Subcutaneous abdominal adipose tissue (tissue), 5 donors: ENCODE measurements around the gene SMCP.

Experiments
- H3K27ac ChIP-seq: one replicate; pipeline ENCODE4 v1.7.0; 2013; ENCODE audit warnings: low read depth, mild to moderate bottlenecking, inconsistent platforms, low read length, moderate library complexity
- H3K27me3 ChIP-seq, 5 donors: one replicate each; pipeline ENCODE4 v1.7.0; 2013; ENCODE audit warnings: low read length in 5 of 5, inconsistent platforms in 1 of 5; ENCODE audit not compliant: control insufficient read depth in 5 of 5, insufficient read depth in 4 of 5
- H3K36me3 ChIP-seq, 5 donors: one replicate each; pipeline ENCODE4 v1.7.0; 2013; ENCODE audit warnings: low read length in 5 of 5; ENCODE audit not compliant: control insufficient read depth in 5 of 5, insufficient read depth in 5 of 5
- H3K4me1 ChIP-seq, 5 donors: one replicate each; pipeline ENCODE4 v1.7.0; 2013; ENCODE audit warnings: low read length in 5 of 5, mild to moderate bottlenecking in 3 of 5, moderate library complexity in 1 of 5; ENCODE audit not compliant: control insufficient read depth in 5 of 5, insufficient read depth in 5 of 5
- H3K4me3 ChIP-seq, 5 donors: one replicate each; pipeline ENCODE4 v1.7.0; 2013; ENCODE audit warnings: low read length in 5 of 5, low read depth in 1 of 5
- H3K9ac ChIP-seq, 5 donors: one replicate each; pipeline ENCODE4 v1.7.0; 2013; ENCODE audit warnings: low read length in 5 of 5, mild to moderate bottlenecking in 4 of 5, moderate library complexity in 3 of 5
- H3K9me3 ChIP-seq, 5 donors: one replicate each; pipeline ENCODE4 v1.7.0; 2013; ENCODE audit warnings: low read length in 5 of 5; ENCODE audit not compliant: control insufficient read depth in 5 of 5
- donor health status: healthy.
- donor health status: healthy.
- donor health status: healthy.
- donor health status: healthy.
- donor health status: healthy.

The SMCP gene, protein sequence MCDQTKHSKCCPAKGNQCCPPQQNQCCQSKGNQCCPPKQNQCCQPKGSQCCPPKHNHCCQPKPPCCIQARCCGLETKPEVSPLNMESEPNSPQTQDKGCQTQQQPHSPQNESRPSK

DNA sequence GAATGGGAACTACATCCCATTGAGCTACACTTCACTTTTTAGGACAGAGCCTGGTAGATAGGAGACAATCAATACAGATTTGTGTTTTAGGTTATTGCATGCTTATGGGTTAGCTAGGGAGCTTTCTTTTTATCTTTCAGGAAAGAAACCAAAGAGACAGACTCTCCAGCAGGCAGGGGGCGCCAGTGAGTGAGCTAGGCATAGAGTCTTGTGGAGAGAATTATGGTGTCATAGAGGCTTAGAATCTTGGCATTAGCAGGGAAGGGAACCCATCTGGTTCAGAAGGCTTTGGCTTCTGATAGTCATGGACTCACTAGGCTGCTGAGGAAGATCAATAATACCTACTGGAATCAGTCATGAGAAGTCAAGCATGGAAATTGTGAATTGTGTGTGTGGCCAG, at the start of gene SMCP:
Gene SMCP (plus strand): TSS at position 281 of the 400 bp plus-strand sequence. CDS start 6,101 bp downstream, outside the sequence.
- H3K36me3 ChIP-seq = no peaks in the 10 kb centered on the region
- no peaks in the 10 kb centered on the region for H3K9me3 ChIP-seq
- H3K27me3 ChIP-seq = peaks cover 0 to 3% (median 0%) of the 10 kb centered on the region in 5 donors
- no peak within 1 kb of the TSS for H3K4me3 ChIP-seq
- H3K9ac ChIP-seq = no peak within 1 kb of the TSS
- no peak within 1 kb of the TSS for H3K27ac ChIP-seq
- no peaks in the 10 kb centered on the region for H3K4me1 ChIP-seq

DNA sequence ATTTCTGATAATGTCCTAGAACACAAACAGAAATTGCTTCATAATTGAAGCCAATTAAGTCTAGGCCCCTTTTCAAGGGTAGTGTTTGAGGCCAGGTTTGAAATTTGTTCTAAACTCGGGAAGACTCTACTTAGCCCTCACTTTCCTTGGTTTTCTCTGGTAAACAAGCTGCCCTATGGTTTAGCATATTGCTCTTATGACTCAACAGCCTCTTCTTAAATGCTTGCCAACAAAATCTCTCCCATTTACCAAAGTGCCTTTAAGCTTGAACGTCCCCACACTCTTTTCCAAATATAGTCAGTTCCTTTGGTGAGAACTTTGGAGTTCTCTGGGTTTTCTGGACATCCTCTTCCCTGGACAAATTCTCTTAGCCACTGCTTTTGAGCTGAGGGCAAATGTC, 41.3 kb upstream of the SMCP start:
- H3K4me3 ChIP-seq = no peak overlapping the region
- no peaks in the 10 kb centered on the region for H3K9me3 ChIP-seq
- H3K27ac ChIP-seq = no peak overlapping the region
- peaks cover 0 to 8% (median 0%) of the 10 kb centered on the region in 5 donors for H3K4me1 ChIP-seq
- no peaks in the 10 kb centered on the region for H3K27me3 ChIP-seq
- H3K36me3 ChIP-seq = no peaks in the 10 kb centered on the region
- no peak overlapping the region for H3K9ac ChIP-seq

DNA sequence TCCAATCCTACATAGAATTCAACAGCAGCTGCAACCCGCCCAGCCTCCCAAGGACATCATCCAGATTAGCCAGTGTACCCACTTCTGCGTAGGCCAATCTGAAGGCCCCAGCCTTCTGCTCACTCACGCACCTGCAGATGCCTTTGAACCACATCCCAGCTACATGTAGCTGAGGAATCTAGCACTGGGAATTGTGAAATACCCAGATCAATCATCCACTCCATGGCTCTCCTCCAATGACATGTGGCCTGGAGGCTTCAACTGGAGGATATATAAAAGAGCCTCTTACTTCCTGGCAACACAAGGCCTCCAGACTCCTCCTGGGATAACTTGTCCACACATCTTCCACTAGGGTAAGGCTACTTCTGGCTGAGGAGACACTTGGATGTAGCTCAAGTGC, 35.6 kb upstream of the SMCP start, which contains the start of gene LCE6A:
Gene LCE6A (plus strand): TSS at position 301 of the 400 bp plus-strand sequence. CDS start 665 bp downstream, outside the sequence.
- H3K4me1 ChIP-seq = no peaks in the 10 kb centered on the region
- no peaks in the 10 kb centered on the region for H3K27me3 ChIP-seq
- H3K36me3 ChIP-seq = no peaks in the 10 kb centered on the region
- H3K9me3 ChIP-seq = no peaks in the 10 kb centered on the region
- H3K27ac ChIP-seq = no peak within 1 kb of the TSS
- H3K9ac ChIP-seq = no peak within 1 kb of the TSS
- no peak within 1 kb of the TSS for H3K4me3 ChIP-seq

DNA sequence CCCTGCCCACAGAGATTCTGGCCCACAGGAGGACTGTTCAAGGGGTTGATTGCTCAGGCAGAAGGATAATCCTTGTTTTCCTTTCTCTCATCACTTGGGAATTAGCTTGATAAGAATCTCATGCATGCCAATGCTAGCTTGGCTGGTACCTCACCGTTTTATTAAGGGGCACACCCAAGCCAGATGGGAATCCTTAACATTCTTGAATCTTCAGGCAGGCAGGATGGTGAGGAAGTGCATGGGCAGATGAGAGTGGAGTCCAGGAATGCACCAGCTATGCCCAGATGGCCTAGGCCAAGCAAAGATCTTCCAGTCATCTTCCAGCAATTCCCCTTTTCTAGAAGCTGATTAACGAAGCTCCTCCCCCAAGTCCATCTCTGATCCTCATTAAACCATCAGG, 22.5 kb upstream of the SMCP start:
- Histone ChIP-seq H3K27me3 (no peaks in the 10 kb centered on the region), H3K4me3 (no peak overlapping the region), H3K9me3 (no peaks in the 10 kb centered on the region), H3K9ac (no peak overlapping the region), H3K27ac (no peak overlapping the region), H3K4me1 (no peaks in the 10 kb centered on the region), H3K36me3 (no peaks in the 10 kb centered on the region)

DNA sequence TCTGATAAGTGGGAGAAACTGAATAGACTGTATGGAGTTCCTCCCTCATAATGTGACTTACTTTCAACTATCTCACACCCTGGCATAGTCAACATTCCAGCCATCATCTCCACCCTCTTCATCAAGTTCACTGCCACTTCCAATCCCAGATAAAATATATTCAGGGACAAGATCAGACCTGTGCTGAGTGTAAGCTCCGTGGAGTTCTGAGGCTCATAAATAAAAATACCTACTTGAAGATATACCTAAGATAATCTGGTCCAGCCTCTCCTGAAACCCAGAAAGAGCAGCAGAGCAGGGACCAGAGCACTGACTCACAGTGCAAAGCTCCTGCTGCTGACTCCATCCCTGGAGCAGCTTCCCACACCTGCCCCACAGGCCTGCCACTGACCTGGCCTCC, 20.1 kb upstream of the SMCP start:
- Histone ChIP-seq H3K27ac (no peak overlapping the region), H3K36me3 (no peaks in the 10 kb centered on the region), H3K9ac (no peak overlapping the region), H3K9me3 (no peaks in the 10 kb centered on the region), H3K4me1 (peaks cover 0 to 6% (median 0%) of the 10 kb centered on the region in 5 donors), H3K4me3 (no peak overlapping the region), H3K27me3 (no peaks in the 10 kb centered on the region)

GRCh38 chr1:152859696-152860095, 18.4 kb upstream of the SMCP start, which contains the start of gene LCE7A:
LCE7A (plus strand) TSS chr1:152859996; CDS start chr1:152860698, 702 bp downstream.
- no peak within 1 kb of the TSS for H3K27ac ChIP-seq
- no peak within 1 kb of the TSS for H3K4me3 ChIP-seq
- peaks cover 0 to 6% (median 0%) of the 10 kb centered on the region in 5 donors for H3K4me1 ChIP-seq
- H3K27me3 ChIP-seq = no peaks in the 10 kb centered on the region
- H3K9ac ChIP-seq = no peak within 1 kb of the TSS
- no peaks in the 10 kb centered on the region for H3K9me3 ChIP-seq
- H3K36me3 ChIP-seq = no peaks in the 10 kb centered on the region

DNA sequence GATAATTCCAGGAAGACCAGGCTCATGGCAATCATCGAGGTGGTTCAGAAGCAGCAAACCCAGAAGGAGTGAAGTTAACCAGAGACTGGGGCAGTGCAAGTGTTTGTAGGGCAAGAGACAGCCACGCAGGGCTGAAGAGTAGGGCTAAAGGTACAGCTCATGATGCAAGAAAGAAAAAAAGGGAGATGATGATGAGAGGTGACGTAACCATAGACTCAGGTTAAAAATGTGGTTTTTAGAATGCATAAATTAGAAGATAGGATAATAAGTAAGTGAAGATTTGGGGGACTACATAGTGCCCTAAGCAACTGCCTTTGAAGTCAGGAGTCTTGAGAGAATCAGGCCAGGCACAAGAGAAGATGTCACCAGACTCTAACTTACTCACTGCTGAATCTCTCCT, 18.0 kb upstream of the SMCP start:
- no peaks in the 10 kb centered on the region for H3K27me3 ChIP-seq
- no peak overlapping the region for H3K9ac ChIP-seq
- no peaks in the 10 kb centered on the region for H3K36me3 ChIP-seq
- H3K4me3 ChIP-seq = no peak overlapping the region
- H3K9me3 ChIP-seq = no peaks in the 10 kb centered on the region
- peaks cover 0 to 6% (median 0%) of the 10 kb centered on the region in 5 donors for H3K4me1 ChIP-seq
- no peak overlapping the region for H3K27ac ChIP-seq

DNA sequence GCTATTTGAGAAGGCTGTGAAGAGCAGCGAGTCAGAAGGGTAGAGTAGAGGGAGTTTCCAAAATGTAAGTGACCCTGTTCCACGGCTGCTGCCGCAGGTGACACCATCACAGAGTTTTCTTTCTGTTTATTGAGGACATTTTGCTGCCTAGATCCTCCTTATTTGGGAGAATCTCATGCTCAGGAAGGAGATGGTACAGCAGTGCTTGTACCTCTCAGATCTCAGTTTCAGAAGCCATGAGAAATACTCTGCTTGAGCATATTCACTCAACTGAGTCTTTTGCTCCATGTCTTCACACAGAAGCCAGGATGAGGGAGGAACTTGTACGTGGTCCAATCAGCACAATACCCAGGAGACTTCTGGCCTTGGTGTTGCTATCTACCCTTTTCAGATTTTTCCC, 16.7 kb upstream of the SMCP start:
- peaks cover 0 to 6% (median 0%) of the 10 kb centered on the region in 5 donors for H3K4me1 ChIP-seq
- H3K4me3 ChIP-seq = no peak overlapping the region
- H3K27ac ChIP-seq = no peak overlapping the region

GRCh38 chr1:152864443-152864842, 13.7 kb upstream of the SMCP start:
- no peak overlapping the region for H3K4me3 ChIP-seq
- no peaks in the 10 kb centered on the region for H3K9me3 ChIP-seq
- H3K4me1 ChIP-seq = peaks cover 0 to 6% (median 0%) of the 10 kb centered on the region in 5 donors
- no peaks in the 10 kb centered on the region for H3K27me3 ChIP-seq
- H3K36me3 ChIP-seq = no peaks in the 10 kb centered on the region
- no peak overlapping the region for H3K9ac ChIP-seq
- H3K27ac ChIP-seq = no peak overlapping the region

More for the DNA sequence above, 16.7 kb upstream of the SMCP start:
- H3K36me3 ChIP-seq = no peaks in the 10 kb centered on the region
- H3K9me3 ChIP-seq = no peaks in the 10 kb centered on the region
- no peaks in the 10 kb centered on the region for H3K27me3 ChIP-seq
- H3K9ac ChIP-seq = no peak overlapping the region

- Histone ChIP-seq H3K36me3 (no peaks in the 10 kb centered on the region), H3K27ac (no peak overlapping the region), H3K4me3 (no peak overlapping the region), H3K4me1 (peaks cover 0 to 6% (median 0%) of the 10 kb centered on the region in 5 donors), H3K27me3 (no peaks in the 10 kb centered on the region), H3K9ac (no peak overlapping the region), H3K9me3 (no peaks in the 10 kb centered on the region)
Observed at GRCh38 chr1:152866321-152866720, 11.8 kb upstream of the SMCP start.
